HEK293 (cell line): ENCODE measurements around the gene NSMCE4A.
"Not testable (repeated sequence)": the region's sequence is repeated elsewhere in the genome, so short reads cannot be mapped to it uniquely, and the experiment has no call there.

Source experiments
- CTCF ChIA-PET: fragments of 350-600 bp; formaldehyde crosslinking; extraction: SDS; loops from one replicate; lab custom pipeline; 2021; ENCODE audit warnings: antibody characterized with exemption; lab: Yijun Ruan, JAX
- POLR2A ChIA-PET: fragments of 300-600 bp; formaldehyde crosslinking; extraction: SDS; loops from one replicate; lab custom pipeline; 2020; ENCODE audit warnings: antibody characterized with exemption, inconsistent platforms; lab: Yijun Ruan, JAX
- H3K27ac ChIP-seq: fragments of 200-500 bp; sonication (Bioruptor generic); 2 replicates; pipeline ENCODE4 v1.5.1; 2014; ENCODE audit warnings: low read depth, low read length, control low read depth, inconsistent platforms; ENCODE audit errors: extremely low read depth
- H3K36me3 ChIP-seq, 2 experiments: fragments of 200-500 bp in 1 of 2; sonication (Bioruptor generic) in 1 of 2; 1 replicate in 1 of 2; 2 replicates in 1 of 2; pipeline ENCODE4 v1.5.1; 2014 to 2017; ENCODE audit warnings: inconsistent platforms in 2 of 2, low read length in 2 of 2; ENCODE audit not compliant: control insufficient read depth in 2 of 2, insufficient read depth in 1 of 2
- H3K4me1 ChIP-seq: fragments of 200-500 bp; sonication (Bioruptor generic); 2 replicates; pipeline ENCODE4 v1.5.1; 2014; ENCODE audit warnings: mild to moderate bottlenecking, low read length, inconsistent platforms; ENCODE audit not compliant: control insufficient read depth, insufficient read depth
- H3K4me3 ChIP-seq: 2 replicates; pipeline ENCODE4 v1.5.1; 2011; ENCODE audit warnings: low read depth, mild to moderate bottlenecking, control low read depth, low read length, moderate library complexity
- H3K9me3 ChIP-seq: fragments of 200-500 bp; sonication (Bioruptor generic); 2 replicates; pipeline ENCODE4 v1.5.1; 2014; ENCODE audit warnings: low read depth, low read length, inconsistent platforms; ENCODE audit not compliant: control insufficient read depth, insufficient read depth
- KLF17 ChIP-seq: fragments of 450-650 bp; formaldehyde crosslinking; IDR thresholded peaks from 2 replicates; pipeline ENCODE4 v1.5.1; 2016; ENCODE audit warnings: missing biosample characterization, missing genetic modification characterization
- KLF8 ChIP-seq: fragments of 450-650 bp; formaldehyde crosslinking; IDR thresholded peaks from 2 replicates; pipeline ENCODE4 v1.5.1; 2016; ENCODE audit warnings: missing biosample characterization, missing genetic modification characterization
- MYNN ChIP-seq: fragments of 450-650 bp; formaldehyde crosslinking; IDR thresholded peaks from 2 replicates; pipeline ENCODE4 v1.5.1; 2016; ENCODE audit warnings: missing biosample characterization, missing genetic modification characterization, borderline replicate concordance
- MZF1 ChIP-seq: fragments of 450-650 bp; formaldehyde crosslinking; IDR thresholded peaks from 2 replicates; pipeline ENCODE4 v1.5.1; 2017; ENCODE audit warnings: missing biosample characterization, missing genetic modification characterization, borderline replicate concordance
- OSR2 ChIP-seq: fragments of 450-650 bp; formaldehyde crosslinking; IDR thresholded peaks from 2 replicates; pipeline ENCODE4 v1.5.1; 2016; ENCODE audit warnings: missing biosample characterization, missing genetic modification characterization
- SALL2 ChIP-seq: fragments of 450-650 bp; formaldehyde crosslinking; IDR thresholded peaks from 2 replicates; pipeline ENCODE4 v1.5.0; 2017; ENCODE audit warnings: missing biosample characterization, mild to moderate bottlenecking, missing genetic modification characterization, borderline replicate concordance
- SP2 ChIP-seq: fragments of 450-650 bp; formaldehyde crosslinking; IDR thresholded peaks from 2 replicates; pipeline ENCODE4 v1.5.1; 2016; ENCODE audit warnings: missing biosample characterization, missing genetic modification characterization
- YY1 ChIP-seq: fragments of 450-650 bp; formaldehyde crosslinking; IDR thresholded peaks from 2 replicates; pipeline ENCODE4 v1.5.1; 2018; ENCODE audit warnings: missing biosample characterization, missing genetic modification characterization
- ZBTB17 ChIP-seq: fragments of 450-650 bp; formaldehyde crosslinking; IDR thresholded peaks from 2 replicates; pipeline ENCODE4 v1.5.1; 2016; ENCODE audit warnings: missing biosample characterization, missing genetic modification characterization
- ZBTB20 ChIP-seq: fragments of 450-650 bp; formaldehyde crosslinking; IDR thresholded peaks from 2 replicates; pipeline ENCODE4 v1.5.1; 2016; ENCODE audit warnings: missing biosample characterization, missing genetic modification characterization
- ZEB2 ChIP-seq: fragments of 450-650 bp; formaldehyde crosslinking; IDR thresholded peaks from 2 replicates; pipeline ENCODE4 v1.5.1; 2016; ENCODE audit warnings: missing biosample characterization, missing genetic modification characterization
- ZNF121 ChIP-seq: fragments of 450-650 bp; formaldehyde crosslinking; IDR thresholded peaks from 2 replicates; pipeline ENCODE4 v1.5.1; 2016; ENCODE audit warnings: missing biosample characterization, missing genetic modification characterization
- ZNF146 ChIP-seq: fragments of 450-650 bp; formaldehyde crosslinking; IDR thresholded peaks from 2 replicates; pipeline ENCODE4 v1.5.1; 2016; ENCODE audit warnings: missing biosample characterization, missing genetic modification characterization
- ZNF175 ChIP-seq: fragments of 450-650 bp; formaldehyde crosslinking; IDR thresholded peaks from 2 replicates; pipeline ENCODE4 v1.5.1; 2016; ENCODE audit warnings: missing biosample characterization, missing genetic modification characterization
- ZNF266 ChIP-seq: fragments of 450-650 bp; formaldehyde crosslinking; IDR thresholded peaks from 2 replicates; pipeline ENCODE4 v1.5.1; 2016; ENCODE audit warnings: missing biosample characterization, missing genetic modification characterization, low read depth
- ZNF398 ChIP-seq: fragments of 450-650 bp; formaldehyde crosslinking; IDR thresholded peaks from 2 replicates; pipeline ENCODE4 v1.5.1; 2017; ENCODE audit warnings: missing biosample characterization, missing genetic modification characterization
- ZNF426 ChIP-seq: fragments of 450-650 bp; formaldehyde crosslinking; IDR thresholded peaks from 2 replicates; pipeline ENCODE4 v1.5.1; 2017; ENCODE audit warnings: missing biosample characterization, missing genetic modification characterization, mild to moderate bottlenecking, inconsistent platforms, moderate library complexity
- ZNF529 ChIP-seq: fragments of 450-650 bp; formaldehyde crosslinking; IDR thresholded peaks from 2 replicates; pipeline ENCODE4 v1.5.1; 2017; ENCODE audit warnings: missing genetic modification characterization, missing biosample characterization; ENCODE audit not compliant: insufficient replicate concordance
- ZNF561 ChIP-seq: fragments of 450-650 bp; IDR thresholded peaks from 2 replicates; pipeline ENCODE4 v1.5.1; 2018; ENCODE audit warnings: missing biosample characterization, missing genetic modification characterization, borderline replicate concordance
- ZNF580 ChIP-seq: fragments of 450-650 bp; formaldehyde crosslinking; IDR thresholded peaks from 2 replicates; pipeline ENCODE4 v1.5.1; 2016; ENCODE audit warnings: missing biosample characterization, missing genetic modification characterization
- ZNF600 ChIP-seq: fragments of 450-650 bp; formaldehyde crosslinking; IDR thresholded peaks from 2 replicates; pipeline ENCODE4 v1.5.1; 2016; ENCODE audit warnings: missing biosample characterization, missing genetic modification characterization
- ZNF621 ChIP-seq: fragments of 450-650 bp; formaldehyde crosslinking; IDR thresholded peaks from 2 replicates; pipeline ENCODE4 v1.5.1; 2017; ENCODE audit warnings: missing biosample characterization, missing genetic modification characterization
- ZNF654 ChIP-seq: fragments of 450-650 bp; formaldehyde crosslinking; IDR thresholded peaks from 2 replicates; pipeline ENCODE4 v1.5.1; 2016; ENCODE audit warnings: low read depth, missing biosample characterization, missing genetic modification characterization
- ZNF660 ChIP-seq: fragments of 450-650 bp; IDR thresholded peaks from 2 replicates; pipeline ENCODE4 v1.5.1; 2018; ENCODE audit warnings: missing biosample characterization, mild to moderate bottlenecking, missing genetic modification characterization
- ZNF785 ChIP-seq: fragments of 450-650 bp; formaldehyde crosslinking; IDR thresholded peaks from 2 replicates; pipeline ENCODE4 v1.5.1; 2016; ENCODE audit warnings: missing biosample characterization, missing genetic modification characterization
- ZSCAN23 ChIP-seq: fragments of 450-650 bp; formaldehyde crosslinking; IDR thresholded peaks from 2 replicates; pipeline ENCODE4 v1.5.1; 2016; ENCODE audit warnings: missing biosample characterization, missing genetic modification characterization
- TF ChIP-seq, protein P1 (sequence below): fragments of 450-650 bp; formaldehyde crosslinking; IDR thresholded peaks from 2 replicates; pipeline ENCODE4 v1.5.1; 2016; ENCODE audit warnings: missing biosample characterization, missing genetic modification characterization

The NSMCE4A gene

DNA sequence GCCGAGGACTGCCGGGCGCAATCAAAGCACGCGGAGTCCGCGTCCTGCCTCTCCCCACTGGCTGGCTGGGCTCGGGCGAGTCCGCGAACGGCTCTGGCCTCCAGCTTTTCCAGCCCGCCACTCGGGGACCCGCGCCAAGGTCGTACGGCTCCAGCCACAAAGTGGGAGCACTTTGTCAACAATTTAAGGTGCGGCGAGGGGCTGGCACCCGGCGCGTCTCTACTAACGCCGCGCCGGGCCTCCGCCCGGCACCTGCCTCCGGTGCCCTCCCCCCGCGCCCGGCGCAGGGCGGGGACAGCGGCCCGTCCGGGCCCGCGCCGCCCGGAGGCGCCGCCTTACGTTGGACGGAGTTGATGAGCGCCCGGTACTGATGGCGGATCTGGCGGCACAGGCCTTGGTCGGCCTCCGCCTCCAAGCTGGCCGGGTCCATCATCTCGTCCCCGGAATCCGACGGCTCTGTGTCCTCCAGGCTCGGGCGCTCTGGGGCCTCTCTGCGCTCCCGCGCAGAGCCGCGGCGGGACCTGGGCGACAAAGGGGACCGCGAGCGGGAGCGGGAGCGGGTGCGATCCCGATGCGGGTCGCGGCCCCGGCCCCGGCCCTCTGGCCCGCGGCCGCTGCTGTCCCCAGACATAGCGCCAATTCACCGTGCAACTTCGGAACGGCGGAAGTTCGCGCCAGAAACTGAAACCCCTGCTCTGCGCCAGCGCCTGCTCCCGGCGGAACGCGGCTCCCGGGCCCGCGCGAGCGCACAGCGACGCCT is at the start of gene NSMCE4A (continued):
- TF ChIP-seq ZNF621: no peak
- peak; percentile 81 for TF ChIP-seq ZNF660 (tag by site-specific recombination)
- 0 out of 2 replicates have a peak, but pooled peaks have one; percentile 54 for TF ChIP-seq MZF1 (tag by site-specific recombination)
- TF ChIP-seq ZNF561 (tag by site-specific recombination): peak; percentile 95
- TF ChIP-seq, protein P1, sequence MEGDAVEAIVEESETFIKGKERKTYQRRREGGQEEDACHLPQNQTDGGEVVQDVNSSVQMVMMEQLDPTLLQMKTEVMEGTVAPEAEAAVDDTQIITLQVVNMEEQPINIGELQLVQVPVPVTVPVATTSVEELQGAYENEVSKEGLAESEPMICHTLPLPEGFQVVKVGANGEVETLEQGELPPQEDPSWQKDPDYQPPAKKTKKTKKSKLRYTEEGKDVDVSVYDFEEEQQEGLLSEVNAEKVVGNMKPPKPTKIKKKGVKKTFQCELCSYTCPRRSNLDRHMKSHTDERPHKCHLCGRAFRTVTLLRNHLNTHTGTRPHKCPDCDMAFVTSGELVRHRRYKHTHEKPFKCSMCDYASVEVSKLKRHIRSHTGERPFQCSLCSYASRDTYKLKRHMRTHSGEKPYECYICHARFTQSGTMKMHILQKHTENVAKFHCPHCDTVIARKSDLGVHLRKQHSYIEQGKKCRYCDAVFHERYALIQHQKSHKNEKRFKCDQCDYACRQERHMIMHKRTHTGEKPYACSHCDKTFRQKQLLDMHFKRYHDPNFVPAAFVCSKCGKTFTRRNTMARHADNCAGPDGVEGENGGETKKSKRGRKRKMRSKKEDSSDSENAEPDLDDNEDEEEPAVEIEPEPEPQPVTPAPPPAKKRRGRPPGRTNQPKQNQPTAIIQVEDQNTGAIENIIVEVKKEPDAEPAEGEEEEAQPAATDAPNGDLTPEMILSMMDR: 0 out of 2 replicates have a peak, but pooled peaks have one; percentile 58
- TF ChIP-seq KLF8 (tag by site-specific recombination): peak; percentile 72; the same call in 1 of the 2 replicates
- TF ChIP-seq YY1: peak; percentile 86
- peak; percentile 80 for TF ChIP-seq ZBTB20
- TF ChIP-seq ZBTB17: peak; percentile 21; the same call in 1 of the 2 replicates
- TF ChIP-seq ZNF266 (tag by site-specific recombination): no peak
- TF ChIP-seq KLF17 (tag by site-specific recombination): no peak
- peak; percentile 57 for TF ChIP-seq ZNF600 (tag by site-specific recombination)

- H3K27ac ChIP-seq, H3K9me3 ChIP-seq, H3K36me3 ChIP-seq, POLR2A ChIA-PET, CTCF ChIA-PET, H3K4me3 ChIP-seq, H3K4me1 ChIP-seq: not testable (repeated sequence)
- TF ChIP-seq ZNF146 (tag by site-specific recombination) (peak; percentile 95), ZNF580 (tag by site-specific recombination) (0 out of 2 replicates have a peak, but pooled peaks have one; percentile 41)
Observed at GRCh38 chr10:122023257-122023656, 48.2 kb upstream of the NSMCE4A start.

DNA sequence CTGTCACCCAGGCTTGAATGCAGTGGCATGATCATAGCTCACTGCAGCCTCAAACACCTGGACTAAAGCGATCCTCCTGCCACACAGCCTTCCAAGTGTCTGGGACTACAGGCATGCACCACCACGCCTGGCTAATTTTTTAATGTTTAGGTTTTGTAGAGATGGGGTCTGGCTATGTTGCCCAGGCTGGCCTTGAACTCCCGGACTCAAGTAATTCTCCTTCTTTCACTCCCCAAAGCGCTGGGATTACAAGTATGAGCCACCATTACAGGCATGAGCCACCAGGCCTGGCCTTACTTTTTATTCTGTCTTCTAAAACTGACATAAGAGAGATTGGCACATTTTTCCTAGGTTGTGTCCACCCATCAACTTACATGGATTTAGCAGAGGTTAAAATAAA is 47.3 kb upstream of the NSMCE4A start:
- no peak overlapping the region for H3K27ac ChIP-seq
- TF ChIP-seq SP2 (no peak), ZNF121 (tag by site-specific recombination) (peak; percentile 65)
- no peak overlapping the region for H3K4me3 ChIP-seq
- no peaks in the 10 kb centered on the region for H3K36me3 ChIP-seq
- ChIA-PET POLR2A (no interaction called here), CTCF (interaction anchor here (1.1 kb wide), 1 partner anchor 32 kb away, joined by 3 read pairs; no protein-coding TSS in a partner anchor)
- no peaks in the 10 kb centered on the region for H3K4me1 ChIP-seq
- no peaks in the 10 kb centered on the region for H3K9me3 ChIP-seq

GRCh38 chr10:122021828-122022227 is 46.8 kb upstream of the NSMCE4A start:
- Histone ChIP-seq H3K4me1 (no peaks in the 10 kb centered on the region), H3K27ac (no peak overlapping the region), H3K9me3 (no peaks in the 10 kb centered on the region), H3K4me3 (no peak overlapping the region), H3K36me3 (no peaks in the 10 kb centered on the region)
- ChIA-PET CTCF (interaction anchor here (1.1 kb wide), 1 partner anchor 32 kb away, joined by 3 read pairs; no protein-coding TSS in a partner anchor), POLR2A (no interaction called here)
- no peak for TF ChIP-seq ZNF175
- no peak for TF ChIP-seq ZNF398 (tag by site-specific recombination)
- no peak for TF ChIP-seq SALL2 (tag by site-specific recombination)
- TF ChIP-seq OSR2 (tag by site-specific recombination): no peak
- TF ChIP-seq MYNN: no peak
- no peak for TF ChIP-seq ZEB2 (tag by site-specific recombination)
- no peak for TF ChIP-seq ZNF785 (tag by site-specific recombination)
- TF ChIP-seq ZNF529 (tag by site-specific recombination): no peak
- TF ChIP-seq ZSCAN23 (tag by site-specific recombination): no peak
- TF ChIP-seq ZNF654 (tag by site-specific recombination): no peak
- no peak for TF ChIP-seq ZNF426 (tag by site-specific recombination)
